HG02943 (cell line): ENCODE results near the gene MON2.
A peak's percentile ranks its signal among the peaks of the same experiment; 100 is the strongest.

Experiments
- ATAC-seq: cut with Tn5 transposase; IDR thresholded peaks from one replicate; pipeline ENCODE4 v1.9.1; 2021; ENCODE audit warnings: mild to moderate bottlenecking, low read depth, moderate library complexity; ENCODE audit not compliant: unreplicated experiment

MON2 gene

GRCh38 chr12:62604871-62605270 lies 138.2 kb downstream of the MON2 start:
- ATAC-seq, result no peak

DNA sequence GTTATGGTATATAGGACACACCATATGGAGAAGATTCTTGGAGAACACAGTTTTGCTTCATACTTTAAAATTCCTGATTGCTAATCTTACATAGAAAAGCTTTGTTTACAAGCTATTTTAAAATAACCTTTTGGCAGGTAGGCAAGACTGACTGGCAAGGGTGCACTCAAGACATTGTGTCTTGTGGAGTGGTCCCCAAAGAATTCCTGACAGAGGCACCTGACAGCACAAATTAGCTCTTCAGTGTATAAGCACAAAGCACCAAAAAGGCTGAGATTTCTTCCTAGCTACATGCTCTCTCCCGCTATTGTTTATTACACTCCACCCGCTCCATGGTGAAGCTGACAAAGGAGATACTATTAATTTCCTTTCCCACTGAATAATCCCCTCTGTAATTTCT lies 139.4 kb downstream of the MON2 start:
- no peak for ATAC-seq

- no peak for ATAC-seq
Measured at GRCh38 chr12:62606654-62607053, 140.0 kb downstream of the MON2 start.

- ATAC-seq, result no peak
Measured at GRCh38 chr12:62613081-62613480, 146.5 kb downstream of the MON2 start.

- no peak for ATAC-seq
Measured at GRCh38 chr12:62618319-62618718, 151.7 kb downstream of the MON2 start.

DNA sequence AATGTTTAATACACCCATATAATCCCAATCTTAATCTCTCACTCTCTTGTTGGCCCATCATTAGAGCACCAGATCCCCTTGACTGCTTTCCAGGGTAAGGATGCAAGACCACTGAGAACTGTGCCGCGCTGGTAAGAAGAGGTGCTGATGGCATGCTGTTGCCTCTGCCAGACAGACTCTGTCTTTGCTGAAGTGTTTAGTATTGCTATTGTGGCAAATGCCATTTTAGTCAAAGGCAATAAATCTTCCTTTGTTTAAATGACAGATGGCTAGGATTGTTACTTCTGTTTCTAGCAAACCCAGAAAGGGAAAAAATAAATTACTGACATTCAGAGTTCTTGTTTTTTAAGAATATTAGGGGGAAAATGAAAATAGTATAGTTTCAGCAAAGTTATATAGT lies 152.3 kb downstream of the MON2 start:
- ATAC-seq, result no peak

DNA sequence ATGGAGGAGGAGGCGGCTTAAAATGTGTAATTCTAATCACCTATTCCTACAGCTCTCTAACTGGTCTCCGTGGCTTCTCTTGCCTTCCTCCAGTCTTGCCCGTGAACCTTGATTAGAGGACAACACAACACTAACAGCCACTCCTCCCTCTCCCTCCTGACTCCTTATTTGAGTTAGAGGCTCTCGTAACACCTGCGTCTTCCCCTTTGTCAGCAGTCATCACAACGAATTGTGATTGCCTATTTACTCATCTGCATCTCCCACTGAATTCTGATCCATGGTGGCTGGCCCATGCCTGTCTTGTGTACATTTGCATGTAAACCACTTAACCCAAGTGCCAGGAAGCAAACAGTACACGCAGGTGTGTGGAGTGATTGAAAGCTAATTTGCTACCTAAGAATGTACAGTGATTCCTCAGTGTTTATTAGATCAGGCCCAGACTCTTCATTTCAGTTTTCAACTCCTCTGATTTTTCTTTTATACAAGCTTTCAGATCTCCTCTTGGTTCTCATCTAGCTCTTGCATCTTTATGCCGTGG lies 154.5 kb downstream of the MON2 start:
- no peak for ATAC-seq

DNA sequence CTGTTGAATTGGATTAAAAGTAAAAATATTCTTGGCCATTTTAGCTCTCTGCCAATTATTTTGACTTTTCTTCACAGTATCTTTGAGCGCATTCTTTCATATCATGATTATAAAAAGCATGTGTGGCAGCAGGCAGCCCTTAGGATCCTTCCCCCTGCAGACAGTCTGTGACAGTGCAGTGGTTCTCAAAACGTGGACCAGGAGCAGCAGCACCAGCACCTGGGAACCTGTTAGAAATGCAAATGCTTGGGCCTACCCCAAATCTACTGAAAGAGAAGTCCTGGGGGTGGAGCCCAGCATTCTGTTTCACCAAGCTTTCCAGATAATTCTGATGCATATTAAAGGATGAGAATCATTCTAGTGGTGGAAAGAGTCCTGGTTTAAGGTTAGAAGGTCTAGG lies 155.6 kb downstream of the MON2 start:
- no peak for ATAC-seq

DNA sequence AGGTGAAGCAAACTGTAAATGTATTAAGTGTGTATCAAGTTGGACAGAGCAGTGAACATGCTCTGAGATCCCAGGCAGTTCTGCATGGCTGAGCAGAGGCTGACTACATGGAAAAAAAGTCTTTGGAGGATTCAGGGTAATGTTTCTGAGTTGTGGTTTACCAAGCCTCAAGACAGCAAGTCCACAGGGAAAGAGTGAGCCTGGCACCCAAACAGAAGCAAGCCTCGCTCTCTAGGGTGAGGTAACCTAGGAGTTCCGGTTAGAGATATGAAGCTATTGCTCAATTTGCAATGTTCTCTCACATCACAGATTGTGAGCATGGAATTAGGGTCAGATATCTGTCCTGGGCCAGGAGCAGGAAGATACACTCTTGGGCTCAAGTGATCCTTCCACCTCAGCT lies 158.6 kb downstream of the MON2 start:
- ATAC-seq, result no peak

- no peak for ATAC-seq
Measured at GRCh38 chr12:62627181-62627580, 160.6 kb downstream of the MON2 start.

- no peak for ATAC-seq
Measured at GRCh38 chr12:62629413-62629812, 162.8 kb downstream of the MON2 start.

DNA sequence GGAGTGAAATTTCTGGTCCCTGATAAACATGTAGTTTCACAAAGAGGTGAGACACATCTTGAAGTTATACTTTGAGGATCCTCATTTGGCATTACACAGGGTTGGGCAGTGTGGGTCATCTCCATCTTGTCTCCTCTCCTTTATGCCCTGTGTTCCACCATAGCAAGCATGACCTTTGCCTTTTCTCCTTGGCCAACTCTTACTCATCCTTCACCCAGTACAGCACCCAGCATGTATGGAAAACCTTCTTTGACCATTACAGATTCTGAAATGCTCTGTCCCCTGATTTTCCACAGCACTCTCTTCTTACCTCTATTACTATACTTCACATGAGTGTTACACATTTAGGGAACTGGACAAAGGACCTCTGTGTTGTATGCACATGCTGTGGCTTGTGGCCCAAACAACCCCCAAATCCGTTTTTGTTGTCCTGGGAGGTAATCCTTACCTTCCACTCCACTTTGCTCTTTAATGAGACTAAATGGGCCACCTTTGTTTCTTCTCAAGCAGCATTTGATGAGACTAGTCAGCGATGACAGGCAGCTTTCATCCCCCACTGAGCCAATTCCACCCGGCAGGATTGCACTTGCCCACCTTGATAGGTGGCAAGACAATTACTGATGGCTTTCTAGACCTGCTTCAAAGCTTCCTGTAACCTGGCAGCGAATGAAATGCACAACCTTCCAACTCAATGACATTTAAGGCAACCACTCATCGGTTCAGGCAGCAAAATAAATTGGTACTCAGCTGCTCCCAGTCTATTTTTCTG lies 163.5 kb downstream of the MON2 start:
- no peak for ATAC-seq

GRCh38 chr12:62631471-62632410 lies 165.1 kb downstream of the MON2 start:
- ATAC-seq, result peak; percentile 59

DNA sequence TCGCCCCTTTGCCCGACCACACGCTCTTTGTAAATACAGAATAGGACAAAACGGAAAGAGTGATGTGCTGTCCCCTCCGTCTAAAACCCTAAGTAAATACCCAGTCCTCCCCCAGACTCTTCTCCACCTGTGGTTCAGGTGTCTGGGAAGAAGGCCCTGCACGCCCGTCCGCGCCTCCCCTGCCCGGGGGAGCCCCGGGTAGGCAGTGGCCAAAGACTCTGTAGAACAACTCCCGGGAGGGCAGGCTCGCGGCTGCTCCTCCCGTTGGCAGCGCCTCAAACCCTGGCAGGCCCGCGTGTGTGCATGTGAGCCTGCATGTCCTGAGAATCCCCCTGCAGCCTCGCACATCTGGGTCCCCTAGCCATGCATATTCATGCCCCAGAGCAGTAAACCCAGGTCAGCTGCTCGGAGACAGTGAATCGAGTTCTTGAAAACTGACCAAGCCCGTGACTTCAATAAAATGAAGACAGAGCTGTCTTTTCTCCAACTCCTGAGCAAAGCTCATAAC lies 165.8 kb downstream of the MON2 start:
- peak; percentile 43 for ATAC-seq

DNA sequence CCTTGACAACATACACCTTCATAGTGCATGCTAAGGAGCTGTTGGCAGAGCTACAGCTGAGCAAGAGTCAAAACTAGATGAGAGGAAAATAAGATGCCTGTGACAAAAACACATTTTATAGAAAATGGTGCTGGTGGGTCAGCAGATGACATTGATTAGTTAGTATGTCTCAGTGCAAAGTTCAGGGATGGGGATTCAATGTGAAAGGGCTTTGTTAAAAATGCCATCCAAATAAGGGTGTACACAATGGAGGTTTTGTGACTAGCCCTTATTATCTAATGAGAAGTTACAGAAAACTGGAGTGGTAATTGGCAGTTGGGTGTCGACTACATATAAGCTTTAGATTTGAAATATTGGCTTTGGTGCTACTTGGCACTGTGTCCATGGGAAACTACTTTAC lies 169.0 kb downstream of the MON2 start:
- no peak for ATAC-seq

DNA sequence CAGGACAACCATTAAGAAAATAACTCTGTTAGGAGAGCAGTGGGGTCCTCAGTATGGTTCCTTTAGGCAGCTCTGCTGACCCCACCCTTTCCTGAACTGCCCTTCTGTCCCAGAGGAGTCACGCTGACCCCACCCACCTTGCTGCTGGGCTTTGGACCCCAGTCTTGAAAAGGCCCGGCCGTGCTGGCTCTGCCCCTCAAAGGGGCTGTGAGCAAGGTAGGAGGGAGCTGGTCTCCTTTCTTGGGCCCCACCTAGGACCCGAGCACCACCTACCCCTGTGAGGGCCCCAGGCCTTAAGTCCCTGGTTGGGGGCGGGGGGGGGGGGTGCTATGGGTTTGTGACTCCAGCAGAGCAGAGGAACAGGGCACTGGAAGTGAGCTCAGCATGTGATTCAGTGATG lies 171.1 kb downstream of the MON2 start:
- ATAC-seq, result no peak

- ATAC-seq, result no peak
Measured at GRCh38 chr12:62640910-62641448, 174.4 kb downstream of the MON2 start.

DNA sequence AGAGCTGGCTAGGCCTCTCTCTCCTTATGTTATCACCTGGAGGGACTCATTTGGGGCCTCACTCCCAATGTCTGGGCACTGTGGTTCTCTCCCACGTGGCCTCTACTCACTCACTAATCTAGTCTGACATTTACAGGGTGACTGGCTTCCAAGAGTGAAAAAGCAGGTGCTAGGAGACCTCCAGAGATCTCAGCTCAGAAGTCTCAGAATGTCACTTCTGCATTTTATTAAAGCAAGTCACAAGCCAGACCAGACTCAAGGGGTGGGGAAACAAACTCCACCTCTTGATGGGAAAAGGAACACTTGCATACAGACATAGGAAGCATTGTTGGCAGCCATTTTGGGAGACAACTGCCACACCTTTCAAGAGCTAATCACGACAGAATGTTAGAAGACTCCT lies 175.9 kb downstream of the MON2 start:
- ATAC-seq, result no peak

DNA sequence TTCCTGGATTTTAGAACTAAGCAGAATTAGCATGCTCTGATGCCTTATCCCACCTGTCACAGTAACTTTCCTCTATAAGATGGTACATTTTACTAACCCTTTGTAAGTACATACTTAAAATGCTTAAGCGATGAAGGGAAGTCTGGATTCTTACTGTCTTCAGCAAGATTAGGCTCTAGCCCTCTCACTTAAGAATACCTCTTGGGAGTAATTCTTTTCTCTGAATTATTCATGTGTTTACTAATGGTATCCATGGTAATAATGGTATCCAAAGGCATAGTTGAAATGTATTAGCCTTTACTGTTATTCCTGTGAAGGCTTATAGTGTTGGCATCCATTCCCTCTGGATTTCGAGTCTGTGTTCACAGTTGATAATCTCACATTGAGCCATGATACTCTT lies 176.9 kb downstream of the MON2 start:
- ATAC-seq, result no peak

DNA sequence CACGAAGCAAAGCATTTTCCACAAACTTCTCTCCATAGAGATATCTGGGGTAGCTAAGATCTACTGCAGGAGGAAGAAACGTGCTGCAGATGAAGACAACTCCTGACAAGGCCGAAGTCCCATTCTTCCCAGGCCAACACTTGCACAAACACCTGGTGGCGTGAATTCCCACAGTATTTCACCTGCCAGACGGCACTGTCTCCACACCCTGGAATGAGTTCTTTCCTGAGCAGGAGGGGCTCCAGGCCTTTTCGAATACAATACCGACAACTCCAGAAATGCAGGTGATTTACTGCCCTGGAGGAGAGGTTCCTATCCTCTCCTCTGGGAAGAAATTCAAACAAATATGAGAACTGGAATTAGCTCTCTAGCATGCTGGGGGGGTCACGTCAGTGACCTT lies 179.9 kb downstream of the MON2 start:
- ATAC-seq, result no peak

GRCh38 chr12:62647586-62647985 lies 181.0 kb downstream of the MON2 start:
- ATAC-seq, result no peak
